Measurements from ENCODE around the gene SKIC2. TPM values are rescaled to one million over a fixed set of nuclear protein-coding genes. Genes with fewer than 3 reads are reported as not detected.
"Not testable (repeated sequence)": the region's sequence is repeated elsewhere in the genome, so short reads cannot be mapped to it uniquely, and the experiment has no call there.

The SKIC2 gene
- 63.4 TPM for total RNA-seq (ENCODE audit: unreplicated experiment)
- long read RNA-seq, transcript SKIV2L-201 (28 exons, 3,894 nt): major isoform, 11 of 15 reads
- long read RNA-seq, partial matches to known transcripts: 2 of 15 reads
- long read RNA-seq, other reads (novel, unspliced or antisense): 2 of 15 reads

GRCh38 chr6:31958741-31959739 is at the start of gene SKIC2, which contains the start of gene NELFE:
Gene SKIC2 (plus strand): TSS chr6:31959175. CDS start chr6:31959193, 18 bp downstream.
Gene NELFE (minus strand): TSS chr6:31958971. CDS start chr6:31958446, 525 bp downstream.
- Mint-ChIP-seq H3K9me3 (ENCODE audit: unreplicated experiment) (no peaks in the 10 kb centered on the region), H3K4me1 (ENCODE audit: unreplicated experiment) (peaks cover 14% of the 10 kb centered on the region), H3K27ac (ENCODE audit: unreplicated experiment) (peak within 1 kb of the TSS; percentile 96), H3K36me3 (ENCODE audit: low read depth, unreplicated experiment) (peaks cover 33% of the 10 kb centered on the region), H3K4me3 (ENCODE audit: unreplicated experiment) (peak within 1 kb of the TSS; percentile 98), H3K27me3 (ENCODE audit: unreplicated experiment) (peaks cover 9% of the 10 kb centered on the region)
- DNase-seq (ENCODE audit: low spot score): peak; percentile 94
- TF ChIP-seq CTCF (IDR thresholded peaks at IDR 0.05; ENCODE audit: unreplicated experiment): no peak

GRCh38 chr6:31909298-31909697 is 49.7 kb upstream of the SKIC2 start:
- not testable (repeated sequence) for H3K4me3 Mint-ChIP-seq (ENCODE audit: unreplicated experiment); H3K27ac Mint-ChIP-seq (ENCODE audit: unreplicated experiment); H3K36me3 Mint-ChIP-seq (ENCODE audit: low read depth, unreplicated experiment); H3K4me1 Mint-ChIP-seq (ENCODE audit: unreplicated experiment); H3K27me3 Mint-ChIP-seq (ENCODE audit: unreplicated experiment); H3K9me3 Mint-ChIP-seq (ENCODE audit: unreplicated experiment); DNase-seq (ENCODE audit: low spot score)

- Mint-ChIP-seq H3K9me3 (ENCODE audit: unreplicated experiment) (no peaks in the 10 kb centered on the region), H3K27me3 (ENCODE audit: unreplicated experiment) (peaks cover 2% of the 10 kb centered on the region), H3K4me1 (ENCODE audit: unreplicated experiment) (no peaks in the 10 kb centered on the region), H3K36me3 (ENCODE audit: low read depth, unreplicated experiment) (no peaks in the 10 kb centered on the region), H3K27ac (ENCODE audit: unreplicated experiment) (no peak overlapping the region), H3K4me3 (ENCODE audit: unreplicated experiment) (no peak overlapping the region)
- no peak for TF ChIP-seq CTCF (IDR thresholded peaks at IDR 0.05; ENCODE audit: unreplicated experiment)
- no peak for DNase-seq (ENCODE audit: low spot score)
Observed at GRCh38 chr6:31911826-31912585, 47.0 kb upstream of the SKIC2 start.

- H3K27me3 Mint-ChIP-seq (ENCODE audit: unreplicated experiment): peaks cover 2% of the 10 kb centered on the region
Observed at GRCh38 chr6:31915351-31915750, 43.6 kb upstream of the SKIC2 start.

More at GRCh38 chr6:31915351-31915750, 43.6 kb upstream of the SKIC2 start:
- Mint-ChIP-seq H3K4me1 (ENCODE audit: unreplicated experiment) (no peaks in the 10 kb centered on the region), H3K9me3 (ENCODE audit: unreplicated experiment) (no peaks in the 10 kb centered on the region), H3K36me3 (ENCODE audit: low read depth, unreplicated experiment) (no peaks in the 10 kb centered on the region), H3K27ac (ENCODE audit: unreplicated experiment) (no peak overlapping the region), H3K4me3 (ENCODE audit: unreplicated experiment) (no peak overlapping the region)
- no peak for TF ChIP-seq CTCF (IDR thresholded peaks at IDR 0.05; ENCODE audit: unreplicated experiment)
- DNase-seq (ENCODE audit: low spot score): no peak
